Measurements from ENCODE around the gene RPS6KA2. TPM values are rescaled to one million over a fixed set of nuclear protein-coding genes. Genes with fewer than 3 reads are reported as not detected.

The RPS6KA2 gene
- total and polyA plus RNA-seq, 2 experiments from 2014 or later: 12.5 to 25.3 TPM

DNA sequence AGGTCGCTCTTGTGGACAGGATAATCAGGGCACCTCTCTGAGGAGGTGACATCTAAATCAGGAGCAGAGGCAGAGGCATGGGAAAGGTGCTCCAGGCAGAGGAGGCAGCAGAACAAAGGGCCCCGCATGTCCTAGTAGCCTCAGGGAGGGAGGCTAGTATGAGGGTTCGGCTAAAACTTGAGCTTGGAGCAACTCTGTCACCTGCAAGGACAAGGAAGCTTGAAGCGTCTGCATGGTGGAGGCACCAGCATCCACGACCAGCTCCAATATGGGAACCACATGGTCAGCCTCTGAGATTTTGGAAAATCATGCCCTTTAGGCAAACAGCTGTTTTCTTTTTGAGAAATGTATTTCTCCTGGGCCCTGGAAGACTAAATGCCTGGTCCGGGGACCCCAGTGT, 231.3 kb downstream of the RPS6KA2 start (continued):
- TF ChIP-seq CREB1 (CRISPR knock-in tag; IDR thresholded peaks at IDR 0.05; ENCODE audit: low read depth) (no peak), POLR2AphosphoS5 (IDR thresholded peaks at IDR 0.05; ENCODE audit: low read depth) (no peak), JUNB (IDR thresholded peaks at IDR 0.05; ENCODE audit: unreplicated experiment) (no peak), ZNF114 (CRISPR knock-in tag; IDR thresholded peaks at IDR 0.05) (no peak)
- TF ChIP-seq, protein P1, sequence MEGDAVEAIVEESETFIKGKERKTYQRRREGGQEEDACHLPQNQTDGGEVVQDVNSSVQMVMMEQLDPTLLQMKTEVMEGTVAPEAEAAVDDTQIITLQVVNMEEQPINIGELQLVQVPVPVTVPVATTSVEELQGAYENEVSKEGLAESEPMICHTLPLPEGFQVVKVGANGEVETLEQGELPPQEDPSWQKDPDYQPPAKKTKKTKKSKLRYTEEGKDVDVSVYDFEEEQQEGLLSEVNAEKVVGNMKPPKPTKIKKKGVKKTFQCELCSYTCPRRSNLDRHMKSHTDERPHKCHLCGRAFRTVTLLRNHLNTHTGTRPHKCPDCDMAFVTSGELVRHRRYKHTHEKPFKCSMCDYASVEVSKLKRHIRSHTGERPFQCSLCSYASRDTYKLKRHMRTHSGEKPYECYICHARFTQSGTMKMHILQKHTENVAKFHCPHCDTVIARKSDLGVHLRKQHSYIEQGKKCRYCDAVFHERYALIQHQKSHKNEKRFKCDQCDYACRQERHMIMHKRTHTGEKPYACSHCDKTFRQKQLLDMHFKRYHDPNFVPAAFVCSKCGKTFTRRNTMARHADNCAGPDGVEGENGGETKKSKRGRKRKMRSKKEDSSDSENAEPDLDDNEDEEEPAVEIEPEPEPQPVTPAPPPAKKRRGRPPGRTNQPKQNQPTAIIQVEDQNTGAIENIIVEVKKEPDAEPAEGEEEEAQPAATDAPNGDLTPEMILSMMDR (conservative IDR thresholded peaks at IDR 0.05; ENCODE audit: low read depth in 2 of 2): no peak

DNA sequence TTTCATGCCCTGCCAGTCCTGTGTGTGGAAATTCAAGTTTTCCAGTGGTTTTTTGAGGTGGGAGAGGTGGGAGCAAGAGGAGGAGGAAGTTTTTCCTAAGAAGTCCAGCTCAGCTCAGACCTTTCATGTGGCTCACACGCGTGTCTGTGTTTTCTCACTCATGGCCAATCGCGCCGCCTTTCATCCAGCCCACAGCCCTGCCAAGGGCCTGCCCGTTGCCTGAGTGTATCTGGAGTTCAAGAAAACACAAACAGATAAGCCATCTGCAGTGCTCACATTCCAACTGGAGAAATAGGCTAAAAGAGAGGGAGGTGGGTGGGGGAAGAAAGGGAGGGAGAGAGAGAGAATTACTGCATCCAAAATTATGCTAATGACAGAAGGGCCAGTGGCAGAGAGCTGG, 231.7 kb downstream of the RPS6KA2 start:
- peaks cover 8% of the 10 kb centered on the region; the same call in 1 of the 2 replicates for H3K27me3 ChIP-seq (ENCODE audit: insufficient read depth)
- H4K20me1 ChIP-seq (replicated peaks; ENCODE audit: insufficient read depth): no peaks in the 10 kb centered on the region
- no peak overlapping the region for H3K4me3 Mint-ChIP-seq
- no peaks in the 10 kb centered on the region for H3K9me2 ChIP-seq (ENCODE audit: insufficient read depth)
- H3F3A ChIP-seq (replicated peaks; ENCODE audit: low read depth): 0 out of 2 replicates have a peak, but pooled peaks cover 3% of the 10 kb centered on the region
- no peak for TF ChIP-seq JUNB (IDR thresholded peaks at IDR 0.05; ENCODE audit: unreplicated experiment)
- TF ChIP-seq, protein P2, sequence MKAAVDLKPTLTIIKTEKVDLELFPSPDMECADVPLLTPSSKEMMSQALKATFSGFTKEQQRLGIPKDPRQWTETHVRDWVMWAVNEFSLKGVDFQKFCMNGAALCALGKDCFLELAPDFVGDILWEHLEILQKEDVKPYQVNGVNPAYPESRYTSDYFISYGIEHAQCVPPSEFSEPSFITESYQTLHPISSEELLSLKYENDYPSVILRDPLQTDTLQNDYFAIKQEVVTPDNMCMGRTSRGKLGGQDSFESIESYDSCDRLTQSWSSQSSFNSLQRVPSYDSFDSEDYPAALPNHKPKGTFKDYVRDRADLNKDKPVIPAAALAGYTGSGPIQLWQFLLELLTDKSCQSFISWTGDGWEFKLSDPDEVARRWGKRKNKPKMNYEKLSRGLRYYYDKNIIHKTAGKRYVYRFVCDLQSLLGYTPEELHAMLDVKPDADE (IDR thresholded peaks at IDR 0.05): no peak
- TF ChIP-seq, protein P1 (conservative IDR thresholded peaks at IDR 0.05; ENCODE audit: low read depth in 2 of 2): no peak
- no peak for TF ChIP-seq POLR2AphosphoS5 (IDR thresholded peaks at IDR 0.05; ENCODE audit: low read depth)
- TF ChIP-seq, protein P3, sequence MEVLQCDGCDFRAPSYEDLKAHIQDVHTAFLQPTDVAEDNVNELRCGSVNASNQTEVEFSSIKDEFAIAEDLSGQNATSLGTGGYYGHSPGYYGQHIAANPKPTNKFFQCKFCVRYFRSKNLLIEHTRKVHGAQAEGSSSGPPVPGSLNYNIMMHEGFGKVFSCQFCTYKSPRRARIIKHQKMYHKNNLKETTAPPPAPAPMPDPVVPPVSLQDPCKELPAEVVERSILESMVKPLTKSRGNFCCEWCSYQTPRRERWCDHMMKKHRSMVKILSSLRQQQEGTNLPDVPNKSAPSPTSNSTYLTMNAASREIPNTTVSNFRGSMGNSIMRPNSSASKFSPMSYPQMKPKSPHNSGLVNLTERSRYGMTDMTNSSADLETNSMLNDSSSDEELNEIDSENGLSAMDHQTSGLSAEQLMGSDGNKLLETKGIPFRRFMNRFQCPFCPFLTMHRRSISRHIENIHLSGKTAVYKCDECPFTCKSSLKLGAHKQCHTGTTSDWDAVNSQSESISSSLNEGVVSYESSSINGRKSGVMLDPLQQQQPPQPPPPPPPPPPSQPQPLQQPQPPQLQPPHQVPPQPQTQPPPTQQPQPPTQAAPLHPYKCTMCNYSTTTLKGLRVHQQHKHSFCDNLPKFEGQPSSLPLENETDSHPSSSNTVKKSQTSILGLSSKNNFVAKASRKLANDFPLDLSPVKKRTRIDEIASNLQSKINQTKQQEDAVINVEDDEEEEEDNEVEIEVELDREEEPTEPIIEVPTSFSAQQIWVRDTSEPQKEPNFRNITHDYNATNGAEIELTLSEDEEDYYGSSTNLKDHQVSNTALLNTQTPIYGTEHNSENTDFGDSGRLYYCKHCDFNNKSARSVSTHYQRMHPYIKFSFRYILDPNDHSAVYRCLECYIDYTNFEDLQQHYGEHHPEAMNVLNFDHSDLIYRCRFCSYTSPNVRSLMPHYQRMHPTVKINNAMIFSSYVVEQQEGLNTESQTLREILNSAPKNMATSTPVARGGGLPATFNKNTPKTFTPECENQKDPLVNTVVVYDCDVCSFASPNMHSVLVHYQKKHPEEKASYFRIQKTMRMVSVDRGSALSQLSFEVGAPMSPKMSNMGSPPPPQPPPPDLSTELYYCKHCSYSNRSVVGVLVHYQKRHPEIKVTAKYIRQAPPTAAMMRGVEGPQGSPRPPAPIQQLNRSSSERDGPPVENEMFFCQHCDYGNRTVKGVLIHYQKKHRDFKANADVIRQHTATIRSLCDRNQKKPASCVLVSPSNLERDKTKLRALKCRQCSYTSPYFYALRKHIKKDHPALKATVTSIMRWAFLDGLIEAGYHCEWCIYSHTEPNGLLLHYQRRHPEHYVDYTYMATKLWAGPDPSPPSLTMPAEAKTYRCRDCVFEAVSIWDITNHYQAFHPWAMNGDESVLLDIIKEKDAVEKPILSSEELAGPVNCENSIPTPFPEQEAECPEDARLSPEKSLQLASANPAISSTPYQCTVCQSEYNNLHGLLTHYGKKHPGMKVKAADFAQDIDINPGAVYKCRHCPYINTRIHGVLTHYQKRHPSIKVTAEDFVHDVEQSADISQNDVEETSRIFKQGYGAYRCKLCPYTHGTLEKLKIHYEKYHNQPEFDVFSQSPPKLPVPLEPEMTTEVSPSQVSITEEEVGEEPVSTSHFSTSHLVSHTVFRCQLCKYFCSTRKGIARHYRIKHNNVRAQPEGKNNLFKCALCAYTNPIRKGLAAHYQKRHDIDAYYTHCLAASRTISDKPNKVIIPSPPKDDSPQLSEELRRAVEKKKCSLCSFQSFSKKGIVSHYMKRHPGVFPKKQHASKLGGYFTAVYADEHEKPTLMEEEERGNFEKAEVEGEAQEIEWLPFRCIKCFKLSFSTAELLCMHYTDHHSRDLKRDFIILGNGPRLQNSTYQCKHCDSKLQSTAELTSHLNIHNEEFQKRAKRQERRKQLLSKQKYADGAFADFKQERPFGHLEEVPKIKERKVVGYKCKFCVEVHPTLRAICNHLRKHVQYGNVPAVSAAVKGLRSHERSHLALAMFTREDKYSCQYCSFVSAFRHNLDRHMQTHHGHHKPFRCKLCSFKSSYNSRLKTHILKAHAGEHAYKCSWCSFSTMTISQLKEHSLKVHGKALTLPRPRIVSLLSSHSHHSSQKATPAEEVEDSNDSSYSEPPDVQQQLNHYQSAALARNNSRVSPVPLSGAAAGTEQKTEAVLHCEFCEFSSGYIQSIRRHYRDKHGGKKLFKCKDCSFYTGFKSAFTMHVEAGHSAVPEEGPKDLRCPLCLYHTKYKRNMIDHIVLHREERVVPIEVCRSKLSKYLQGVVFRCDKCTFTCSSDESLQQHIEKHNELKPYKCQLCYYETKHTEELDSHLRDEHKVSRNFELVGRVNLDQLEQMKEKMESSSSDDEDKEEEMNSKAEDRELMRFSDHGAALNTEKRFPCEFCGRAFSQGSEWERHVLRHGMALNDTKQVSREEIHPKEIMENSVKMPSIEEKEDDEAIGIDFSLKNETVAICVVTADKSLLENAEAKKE (CRISPR knock-in tag; IDR thresholded peaks at IDR 0.05): no peak
- no peak for TF ChIP-seq NANOG (IDR thresholded peaks at IDR 0.05; ENCODE audit: borderline replicate concordance)
- no peak for TF ChIP-seq EZH2 (IDR thresholded peaks at IDR 0.05; ENCODE audit: low read depth, unreplicated experiment)
- no peak for TF ChIP-seq EZH2phosphoT487 (IDR thresholded peaks at IDR 0.05; ENCODE audit: unreplicated experiment)
- no peak overlapping the region for H2AFZ ChIP-seq
- no peaks in the 10 kb centered on the region for H3K9me3 Mint-ChIP-seq
- no peak overlapping the region for H3K4me2 ChIP-seq
- H3K4me1 Mint-ChIP-seq: peaks cover 14% of the 10 kb centered on the region
- H3K79me2 ChIP-seq (replicated peaks; ENCODE audit: insufficient read depth): no peaks in the 10 kb centered on the region
- DNase-seq (ENCODE audit: low spot score) (no peak), ATAC-seq (no peak)
- H3K27me3 Mint-ChIP-seq (ENCODE audit: insufficient read depth, low read depth, poor library complexity): peaks cover 11% of the 10 kb centered on the region
- no peaks in the 10 kb centered on the region for H3K36me3 ChIP-seq (ENCODE audit: insufficient read depth)
- H3K4me3 ChIP-seq: no peak overlapping the region
- no peak overlapping the region for H3K27ac Mint-ChIP-seq
- H3K4me1 ChIP-seq (ENCODE audit: insufficient read depth): peaks cover 11% of the 10 kb centered on the region
- H3K36me3 Mint-ChIP-seq (ENCODE audit: low read depth): no peaks in the 10 kb centered on the region; the same call in 2 of the 3 replicates
- no peak overlapping the region for H3K27ac ChIP-seq (ENCODE audit: low read depth)
